HG02642 (cell line): ENCODE measurements around the gene CDK8.

ENCODE experiments used
- ATAC-seq: cut with Tn5 transposase; IDR thresholded peaks from one replicate; pipeline ENCODE4 v1.9.1; 2021; ENCODE audit warnings: mild to moderate bottlenecking; ENCODE audit not compliant: unreplicated experiment, poor library complexity

CDK8 gene

GRCh38 chr13:26435171-26435570 is 181.2 kb downstream of the CDK8 start:
- ATAC-seq, result no peak

GRCh38 chr13:26435646-26436045 is 181.7 kb downstream of the CDK8 start:
- no peak for ATAC-seq

- no peak for ATAC-seq
Observed at GRCh38 chr13:26436914-26437313, 183.0 kb downstream of the CDK8 start.

GRCh38 chr13:26440111-26440510 is 186.2 kb downstream of the CDK8 start:
- ATAC-seq, result no peak

- no peak for ATAC-seq
Observed at GRCh38 chr13:26441476-26441875, 187.5 kb downstream of the CDK8 start.

- no peak for ATAC-seq
Observed at GRCh38 chr13:26442541-26442940, 188.6 kb downstream of the CDK8 start.

- ATAC-seq, result no peak
Observed at GRCh38 chr13:26445092-26445491, 191.2 kb downstream of the CDK8 start.

DNA sequence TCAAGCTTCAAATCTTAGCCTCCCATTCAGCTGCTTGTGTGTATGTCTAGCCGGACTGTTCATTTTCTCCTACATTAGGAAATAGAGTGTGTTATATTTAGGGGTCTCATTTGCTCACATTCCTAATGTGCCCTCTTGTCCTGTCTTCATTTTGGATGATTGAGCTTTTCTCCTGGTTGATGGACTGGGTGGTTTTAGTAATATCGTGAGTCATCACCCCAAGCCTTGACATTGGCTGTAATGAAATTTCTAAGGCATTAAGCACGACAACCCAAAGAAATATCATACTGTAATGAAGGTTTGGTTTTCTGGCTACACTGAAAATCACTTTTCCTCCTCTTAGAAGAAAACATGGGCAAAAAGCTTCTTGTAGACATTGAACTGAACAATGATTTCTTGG is 192.8 kb downstream of the CDK8 start:
- no peak for ATAC-seq

GRCh38 chr13:26448032-26448431 is 194.1 kb downstream of the CDK8 start:
- ATAC-seq, result no peak

DNA sequence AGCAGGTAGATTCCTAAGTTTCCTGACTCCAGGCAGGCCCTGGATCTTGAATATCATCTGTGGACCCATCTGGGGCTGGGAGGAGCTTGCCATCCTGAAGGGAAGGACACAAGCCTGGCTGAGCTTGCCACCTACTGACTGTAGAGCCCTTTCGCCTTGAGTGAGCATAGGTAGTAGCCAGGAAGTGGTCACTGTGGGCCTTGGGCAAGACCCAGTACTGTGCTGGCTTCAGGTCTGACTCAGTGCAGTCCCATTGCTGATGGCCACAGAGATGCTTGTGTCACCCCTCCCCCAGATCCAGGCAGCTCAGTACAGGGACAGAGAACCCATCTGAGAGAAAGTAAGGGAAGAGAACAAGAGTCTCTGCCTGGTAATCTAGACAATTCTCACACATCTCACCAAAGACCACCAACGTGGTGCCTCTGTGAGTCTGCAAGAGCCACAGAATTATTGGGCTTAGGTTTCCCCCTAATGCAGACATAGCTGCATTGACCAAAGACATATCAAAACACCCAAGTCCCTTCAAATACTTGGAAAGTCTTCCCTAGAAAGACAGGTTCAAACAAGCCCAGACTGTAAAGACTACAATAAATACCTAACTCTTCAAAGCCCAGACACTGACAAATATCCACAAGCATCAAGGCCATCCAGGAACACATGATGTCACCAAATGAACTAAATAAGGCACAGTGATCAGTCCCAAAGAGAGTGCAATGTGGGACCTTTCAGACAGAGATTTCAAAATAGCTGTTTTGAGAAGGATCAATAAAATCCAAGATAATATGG is 195.3 kb downstream of the CDK8 start:
- no peak for ATAC-seq
